ENCODE data around the gene GJA3.

Gene GJA3

DNA sequence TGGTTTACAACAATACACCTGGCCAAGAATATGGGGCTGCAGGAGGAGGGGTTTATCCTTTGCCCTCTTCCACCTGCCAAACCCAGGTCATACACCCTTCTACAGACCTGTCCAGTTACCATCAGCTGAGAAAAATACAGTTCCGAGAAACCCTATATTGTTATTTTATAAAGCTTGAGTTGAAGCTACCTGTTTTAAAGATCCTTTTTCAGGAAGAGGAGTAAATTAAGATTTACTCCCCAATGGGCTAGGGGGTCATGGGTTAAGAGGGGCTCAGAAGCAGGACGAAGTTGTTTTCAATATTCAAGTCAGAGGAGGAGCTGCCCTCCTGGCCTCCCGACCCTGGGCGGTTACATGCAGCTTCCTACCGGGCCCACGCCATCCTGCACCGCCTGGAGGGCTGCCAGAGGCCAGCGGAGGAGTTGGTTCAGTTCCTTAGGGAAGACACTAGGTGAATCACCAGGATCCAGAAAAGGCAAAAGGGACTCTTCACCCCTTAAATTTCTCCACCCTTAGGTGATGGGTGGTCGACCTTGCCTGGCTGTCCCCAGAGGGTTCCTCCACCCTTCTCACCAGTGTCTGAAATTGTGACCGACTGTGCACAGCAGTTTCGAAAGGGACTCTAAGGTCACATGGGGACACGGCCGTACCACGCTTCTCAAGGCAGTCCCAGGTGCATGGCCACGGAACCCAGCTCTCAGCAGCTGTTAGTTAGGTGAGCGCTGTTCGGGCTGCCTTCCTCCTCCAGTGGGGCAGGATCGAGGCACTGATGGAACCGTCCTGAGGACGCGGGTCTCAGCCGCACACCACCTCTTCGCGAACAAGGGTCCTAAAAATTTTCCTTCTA lies 30.7 kb upstream of the GJA3 start:
- in situ Hi-C loops (cut with HindIII; ENCODE audit: low sequenced_read_pairs), result loop anchor here (25.0 kb wide), 2 partner anchors 521 to 646 kb away; partner anchors contain the start of gene IL17D
- H3K4me3 ChIP-seq (ENCODE audit: low read depth, low read length), result peak overlapping the region; percentile 42
- TF ChIP-seq, protein P1, sequence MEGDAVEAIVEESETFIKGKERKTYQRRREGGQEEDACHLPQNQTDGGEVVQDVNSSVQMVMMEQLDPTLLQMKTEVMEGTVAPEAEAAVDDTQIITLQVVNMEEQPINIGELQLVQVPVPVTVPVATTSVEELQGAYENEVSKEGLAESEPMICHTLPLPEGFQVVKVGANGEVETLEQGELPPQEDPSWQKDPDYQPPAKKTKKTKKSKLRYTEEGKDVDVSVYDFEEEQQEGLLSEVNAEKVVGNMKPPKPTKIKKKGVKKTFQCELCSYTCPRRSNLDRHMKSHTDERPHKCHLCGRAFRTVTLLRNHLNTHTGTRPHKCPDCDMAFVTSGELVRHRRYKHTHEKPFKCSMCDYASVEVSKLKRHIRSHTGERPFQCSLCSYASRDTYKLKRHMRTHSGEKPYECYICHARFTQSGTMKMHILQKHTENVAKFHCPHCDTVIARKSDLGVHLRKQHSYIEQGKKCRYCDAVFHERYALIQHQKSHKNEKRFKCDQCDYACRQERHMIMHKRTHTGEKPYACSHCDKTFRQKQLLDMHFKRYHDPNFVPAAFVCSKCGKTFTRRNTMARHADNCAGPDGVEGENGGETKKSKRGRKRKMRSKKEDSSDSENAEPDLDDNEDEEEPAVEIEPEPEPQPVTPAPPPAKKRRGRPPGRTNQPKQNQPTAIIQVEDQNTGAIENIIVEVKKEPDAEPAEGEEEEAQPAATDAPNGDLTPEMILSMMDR (IDR thresholded peaks at IDR 0.05; ENCODE audit: low read depth, low read length, missing control alignments), result no peak
- DNase-seq (ENCODE audit: low read depth), result no peak

DNA sequence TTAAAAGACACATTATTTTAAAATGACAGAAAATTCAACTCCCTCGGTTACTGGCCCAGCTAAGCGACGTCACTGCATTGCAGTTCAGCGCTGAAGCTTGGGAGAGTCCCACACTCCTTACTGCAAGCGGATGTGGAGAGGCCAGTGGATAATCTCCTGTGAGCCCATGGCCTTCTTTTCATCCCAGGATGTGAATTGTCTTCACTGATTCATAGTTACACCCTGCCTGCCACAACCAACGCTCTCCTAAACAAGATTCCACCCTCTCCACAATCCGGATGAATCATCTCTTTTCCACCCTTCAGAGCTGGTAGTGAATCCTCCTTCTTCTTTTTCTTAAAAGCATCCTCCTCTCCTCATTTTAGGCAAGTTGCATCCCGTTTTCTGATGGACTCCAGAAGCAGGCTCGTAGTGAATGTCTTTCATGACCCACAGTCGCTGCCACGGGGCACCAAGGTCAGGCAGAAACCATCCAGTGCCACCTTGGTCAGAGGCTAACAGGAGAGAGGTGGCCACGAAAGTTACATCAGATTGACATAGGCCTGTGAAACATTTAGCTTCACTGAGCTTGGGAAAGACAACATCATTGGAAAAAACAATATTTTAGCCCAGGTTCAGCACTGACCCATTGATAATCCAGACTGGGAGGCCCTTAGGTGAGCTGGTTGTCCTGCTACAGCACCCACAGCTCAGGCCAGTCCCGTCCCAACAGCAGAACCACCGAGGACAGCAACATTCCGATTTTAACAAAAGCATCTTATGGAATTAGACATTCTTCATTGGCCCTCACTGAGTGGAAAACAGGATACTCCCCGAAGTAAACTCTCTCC lies 29.8 kb upstream of the GJA3 start:
- no peak overlapping the region for H3K4me3 ChIP-seq (ENCODE audit: low read depth, low read length)
- in situ Hi-C loops (cut with HindIII; ENCODE audit: low sequenced_read_pairs), result loop anchor here (25.0 kb wide), 2 partner anchors 522 to 647 kb away; partner anchors contain the start of gene IL17D
- no peak for DNase-seq (ENCODE audit: low read depth)
- TF ChIP-seq, protein P1 (IDR thresholded peaks at IDR 0.05; ENCODE audit: low read depth, low read length, missing control alignments), result no peak

DNA sequence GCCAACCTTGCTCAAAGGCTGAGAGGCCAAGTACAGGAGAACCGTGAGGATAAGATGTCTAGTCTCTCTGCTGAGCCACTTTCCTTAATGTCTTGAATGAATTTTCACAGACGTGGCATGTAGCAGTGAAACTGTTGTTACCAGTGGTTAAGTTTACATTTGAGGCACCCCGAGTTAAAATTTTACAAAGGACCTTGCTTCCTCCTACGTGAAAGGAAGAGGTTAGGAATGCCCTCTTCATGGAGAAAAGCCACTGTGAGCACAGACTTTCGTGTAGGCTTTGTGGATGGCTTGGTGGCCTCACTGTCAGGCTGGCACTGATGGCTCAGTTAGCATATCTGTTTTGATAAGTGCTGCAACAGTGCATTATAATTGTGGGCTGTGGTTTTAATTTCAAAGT lies 29.2 kb upstream of the GJA3 start:
- TF ChIP-seq, protein P1 (IDR thresholded peaks at IDR 0.05; ENCODE audit: low read depth, low read length, missing control alignments), result no peak
- in situ Hi-C loops (cut with HindIII; ENCODE audit: low sequenced_read_pairs), result loop anchor here (25.0 kb wide), 2 partner anchors 522 to 647 kb away; partner anchors contain the start of gene IL17D
- DNase-seq (ENCODE audit: low read depth), result no peak
- no peak overlapping the region for H3K4me3 ChIP-seq (ENCODE audit: low read depth, low read length)

DNA sequence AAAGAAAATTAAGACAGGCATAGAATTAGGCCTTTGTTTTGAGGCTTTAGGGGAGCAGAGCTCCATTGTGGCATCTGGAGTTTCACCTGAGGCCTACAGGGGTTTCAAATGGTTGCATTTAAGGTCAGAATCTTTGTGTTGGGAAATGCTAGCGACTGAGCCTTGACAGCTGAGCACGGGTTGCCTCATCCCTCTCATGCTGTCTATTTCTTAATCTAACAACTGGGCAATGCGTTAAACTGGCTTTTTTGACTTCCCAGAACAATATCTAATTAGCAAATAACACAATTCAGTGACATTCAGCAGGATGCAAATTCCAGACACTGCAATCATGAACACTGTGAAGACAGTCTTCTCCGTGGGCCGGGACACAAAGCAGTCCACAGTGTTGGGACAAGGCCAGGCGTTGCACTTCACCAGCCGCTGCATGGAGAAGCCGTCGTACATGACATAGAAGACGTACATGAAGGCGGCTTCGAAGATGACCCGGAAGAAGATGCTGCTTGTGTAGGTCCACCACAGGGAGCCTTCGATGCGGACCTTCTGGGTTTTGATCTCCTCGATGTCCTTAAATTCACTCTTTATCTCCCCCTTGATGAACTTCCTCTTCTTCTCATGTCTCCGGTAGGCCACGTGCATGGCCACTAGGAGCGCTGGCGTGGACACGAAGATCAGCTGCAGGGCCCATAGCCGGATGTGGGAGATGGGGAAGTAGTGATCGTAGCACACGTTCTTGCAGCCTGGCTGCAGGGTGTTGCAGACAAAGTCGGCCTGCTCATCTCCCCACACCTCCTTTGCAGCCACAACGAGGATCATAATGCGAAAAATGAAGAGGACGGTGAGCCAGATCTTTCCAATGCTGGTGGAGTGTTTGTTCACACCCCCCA lies 28.1 kb upstream of the GJA3 start:
- TF ChIP-seq, protein P1 (IDR thresholded peaks at IDR 0.05; ENCODE audit: low read depth, low read length, missing control alignments), result peak; percentile 11
- no peak overlapping the region for H3K4me3 ChIP-seq (ENCODE audit: low read depth, low read length)
- no peak for DNase-seq (ENCODE audit: low read depth)
- in situ Hi-C loops (cut with HindIII; ENCODE audit: low sequenced_read_pairs), result loop anchor here (5.0 to 25.0 kb wide), 3 partner anchors 63 to 648 kb away; partner anchors contain the start of gene IL17D

- DNase-seq (ENCODE audit: low read depth), result no peak
- H3K4me3 ChIP-seq (ENCODE audit: low read depth, low read length), result no peak overlapping the region
- TF ChIP-seq, protein P1 (IDR thresholded peaks at IDR 0.05; ENCODE audit: low read depth, low read length, missing control alignments), result no peak
- in situ Hi-C loops (cut with HindIII; ENCODE audit: low sequenced_read_pairs), result loop anchor here (5.0 to 25.0 kb wide), 3 partner anchors 66 to 651 kb away; partner anchors contain the start of gene IL17D
Measured at GRCh38 chr13:20186771-20187170, 25.9 kb upstream of the GJA3 start.

Data from astrocyte of the cerebellum (primary cell).